ENCODE results near the gene NUP98.

DNA sequence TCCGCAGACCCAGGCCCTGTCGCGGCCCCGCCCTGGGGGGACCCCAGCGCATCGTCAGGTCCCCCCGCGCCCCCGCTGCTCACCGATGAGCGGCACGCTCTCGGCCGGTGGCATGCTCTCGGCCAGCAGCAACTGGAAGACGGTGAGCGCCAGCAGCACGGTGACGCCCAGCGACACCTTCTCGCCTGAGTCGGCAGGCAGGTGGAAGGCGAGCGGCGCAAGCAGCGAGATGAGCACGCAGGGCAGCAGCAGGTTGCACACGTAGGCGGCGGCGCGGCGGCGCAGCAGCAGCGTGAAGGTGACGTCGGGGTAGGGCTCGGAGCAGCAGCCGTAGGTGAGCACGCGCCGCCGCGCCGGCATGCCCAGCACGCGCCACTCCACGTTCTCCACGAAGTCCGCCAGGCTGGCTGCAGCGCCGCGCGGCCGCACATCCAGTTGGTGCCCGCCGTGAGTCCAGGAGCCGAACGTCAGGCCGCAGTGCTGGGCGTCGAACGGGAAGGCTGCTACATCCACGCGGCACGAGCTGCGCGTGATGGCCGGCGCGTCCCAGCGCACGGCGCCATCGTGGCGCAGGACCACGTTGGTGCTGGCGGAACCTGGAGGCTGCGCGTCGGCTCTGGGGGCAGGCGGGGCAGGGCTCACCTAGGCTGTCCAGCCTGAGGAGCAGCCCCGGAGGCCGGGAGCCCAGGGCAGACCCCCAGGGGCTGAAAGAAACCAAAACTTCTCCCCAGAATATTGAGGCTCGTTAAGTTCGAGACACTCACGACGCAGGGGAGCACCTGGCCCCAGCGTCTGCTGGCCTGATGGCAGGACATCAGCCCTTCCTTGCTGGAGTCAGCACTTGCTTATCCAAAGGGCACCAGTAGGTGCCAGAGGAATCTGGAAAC is 130.0 kb downstream of the NUP98 start:
- TF ChIP-seq ARNT (IDR thresholded peaks at IDR 0.05) (no peak), FOXM1 (IDR thresholded peaks at IDR 0.05; ENCODE audit: borderline replicate concordance) (no peak), LEF1 (IDR thresholded peaks at IDR 0.05; ENCODE audit: borderline replicate concordance) (no peak)

All from HEK293T (cell line).